Measurements from ENCODE around the gene IFNL4. TPM values are rescaled to one million over a fixed set of nuclear protein-coding genes. Genes with fewer than 3 reads are reported as not detected.

IFNL4 gene
- total and polyA plus RNA-seq, 2 donors (not counting 1 experiment from before 2014, with no cell fraction given): not detected

DNA sequence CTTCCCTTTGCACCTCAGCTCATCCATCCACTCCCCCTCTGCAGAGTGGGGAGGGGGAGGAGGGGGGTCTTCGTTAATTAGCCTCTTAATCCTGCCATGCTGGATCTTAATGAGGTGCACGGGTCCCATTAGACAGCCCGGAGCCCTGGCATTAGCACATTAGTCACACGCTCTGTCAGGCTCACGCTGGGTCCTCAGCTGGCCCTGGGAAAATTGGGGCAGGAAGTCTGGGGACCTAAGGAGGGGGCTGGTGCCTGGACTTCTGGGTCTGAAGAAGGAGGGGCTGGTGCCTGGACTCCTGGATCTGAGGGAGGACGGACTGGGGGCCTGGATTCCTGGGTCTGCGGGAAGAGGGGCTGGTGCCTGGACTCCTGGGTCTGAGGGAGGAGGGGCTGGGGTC lies 52.3 kb downstream of the IFNL4 start:
- no peaks in the 10 kb centered on the region for H3K9me3 ChIP-seq (ENCODE audit: control extremely low read depth in 1 of 3, control insufficient read depth in 2 of 3, insufficient read depth in 1 of 3, low read length in 2 of 3)
- DNase-seq (no peak), ATAC-seq (ENCODE audit: low read depth) (no peak)
- no peak overlapping the region for H3K9ac ChIP-seq (ENCODE audit: low read length)
- ChIA-PET POLR2A (no interaction called here), CTCF (no interaction called here)
- H3K4me3 ChIP-seq (ENCODE audit: control extremely low read depth in 1 of 5, extremely low read depth in 1 of 5, insufficient read depth in 1 of 5, low read depth in 2 of 5, low read length in 4 of 5): no peak overlapping the region
- TF ChIP-seq, protein P1, sequence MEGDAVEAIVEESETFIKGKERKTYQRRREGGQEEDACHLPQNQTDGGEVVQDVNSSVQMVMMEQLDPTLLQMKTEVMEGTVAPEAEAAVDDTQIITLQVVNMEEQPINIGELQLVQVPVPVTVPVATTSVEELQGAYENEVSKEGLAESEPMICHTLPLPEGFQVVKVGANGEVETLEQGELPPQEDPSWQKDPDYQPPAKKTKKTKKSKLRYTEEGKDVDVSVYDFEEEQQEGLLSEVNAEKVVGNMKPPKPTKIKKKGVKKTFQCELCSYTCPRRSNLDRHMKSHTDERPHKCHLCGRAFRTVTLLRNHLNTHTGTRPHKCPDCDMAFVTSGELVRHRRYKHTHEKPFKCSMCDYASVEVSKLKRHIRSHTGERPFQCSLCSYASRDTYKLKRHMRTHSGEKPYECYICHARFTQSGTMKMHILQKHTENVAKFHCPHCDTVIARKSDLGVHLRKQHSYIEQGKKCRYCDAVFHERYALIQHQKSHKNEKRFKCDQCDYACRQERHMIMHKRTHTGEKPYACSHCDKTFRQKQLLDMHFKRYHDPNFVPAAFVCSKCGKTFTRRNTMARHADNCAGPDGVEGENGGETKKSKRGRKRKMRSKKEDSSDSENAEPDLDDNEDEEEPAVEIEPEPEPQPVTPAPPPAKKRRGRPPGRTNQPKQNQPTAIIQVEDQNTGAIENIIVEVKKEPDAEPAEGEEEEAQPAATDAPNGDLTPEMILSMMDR (IDR thresholded peaks at IDR 0.05): no peak
- no peak for TF ChIP-seq EZH2 (IDR thresholded peaks at IDR 0.05; ENCODE audit: borderline replicate concordance, insufficient read depth, low read depth, low read length, poor library complexity, severe bottlenecking)
- H3K36me3 ChIP-seq (replicated peaks in 1 of 2; ENCODE audit: control extremely low read depth in 1 of 2, control insufficient read depth in 1 of 2, extremely low read depth in 1 of 2, insufficient read depth in 2 of 2, low read length in 1 of 2): no peaks in the 10 kb centered on the region
- intact Hi-C loops (cut with micrococcal nuclease): no loop called here
- H3K27me3 ChIP-seq (replicated peaks in 1 of 4; ENCODE audit: control extremely low read depth in 1 of 4, control insufficient read depth in 3 of 4, insufficient read depth in 4 of 4, low read length in 3 of 4): peaks cover 0 to 56% (median 16%) of the 10 kb centered on the region in 4 experiments
- peaks cover 0 to 18% of the 10 kb centered on the region in 2 donors for H3K4me1 ChIP-seq (ENCODE audit: control insufficient read depth in 2 of 2, insufficient read depth in 2 of 2, low read length in 2 of 2)
- no peak overlapping the region for H3K27ac ChIP-seq (ENCODE audit: low read length in 2 of 2)
- Mint-ChIP-seq H3K27me3 (peaks cover 59% of the 10 kb centered on the region), H3K27ac (no peak overlapping the region), H3K9me3 (ENCODE audit: insufficient read depth) (no peaks in the 10 kb centered on the region), H3K4me1 (peaks cover 13% of the 10 kb centered on the region), H3K4me3 (no peak overlapping the region)
- H4K20me1 ChIP-seq (ENCODE audit: control insufficient read depth, insufficient read depth, low read length, poor library complexity, severe bottlenecking): no peaks in the 10 kb centered on the region
- H3K4me2 ChIP-seq (replicated peaks; ENCODE audit: low read depth, low read length, poor library complexity, severe bottlenecking): no peak overlapping the region
- no peak overlapping the region for H2AFZ ChIP-seq (ENCODE audit: insufficient read depth, low read depth, low read length, poor library complexity, severe bottlenecking)
- WGBS (ENCODE audit: insufficient coverage): 23% methylated on average over 7 of the region's 7 CpGs
- no peaks in the 10 kb centered on the region for H3K79me2 ChIP-seq (ENCODE audit: control insufficient read depth, insufficient read depth, low read length)

Other genes with a start within 250 kb of the IFNL4 start
- gene FBXO27, start 216.3 kb downstream of the IFNL4 start, total RNA-seq: 0.12 TPM in 1 of 2 replicates, not detected in the other
- 0.18 and 0.33 TPM in 2 replicates for gene FBXO27, start 216.3 kb downstream of the IFNL4 start, polyA plus RNA-seq
- gene ACP7, start 164.5 kb downstream of the IFNL4 start, total RNA-seq: not detected in 2 replicates
- gene ACP7, start 164.5 kb downstream of the IFNL4 start, polyA plus RNA-seq: not detected in 2 replicates
- 13.6 and 23.3 TPM in 2 replicates for gene PAK4, start 123.1 kb downstream of the IFNL4 start, total RNA-seq
- gene PAK4, start 123.1 kb downstream of the IFNL4 start, polyA plus RNA-seq: 12.0 and 13.3 TPM in 2 replicates
- not detected in 2 replicates for gene NCCRP1, start 51.9 kb downstream of the IFNL4 start, total RNA-seq
- 0.04 and 0.10 TPM in 2 replicates for gene NCCRP1, start 51.9 kb downstream of the IFNL4 start, polyA plus RNA-seq
- not detected in 2 replicates for gene SYCN, start 44.6 kb downstream of the IFNL4 start, total RNA-seq
- not detected in 2 replicates for gene SYCN, start 44.6 kb downstream of the IFNL4 start, polyA plus RNA-seq
- not detected in 2 replicates for gene IFNL3, start 3.9 kb downstream of the IFNL4 start, total RNA-seq
- gene IFNL3, start 3.9 kb downstream of the IFNL4 start, polyA plus RNA-seq: not detected in 2 replicates
- not detected in 2 replicates for gene IFNL2, start 19.5 kb upstream of the IFNL4 start, total RNA-seq
- gene IFNL2, start 19.5 kb upstream of the IFNL4 start, polyA plus RNA-seq: not detected in 2 replicates
- not detected in 2 replicates for gene IFNL1, start 47.6 kb upstream of the IFNL4 start, total RNA-seq
- not detected in 2 replicates for gene IFNL1, start 47.6 kb upstream of the IFNL4 start, polyA plus RNA-seq
- 1.0 and 1.7 TPM in 2 replicates for gene LRFN1, start 72.0 kb upstream of the IFNL4 start, total RNA-seq
- 1.8 and 2.9 TPM in 2 replicates for gene LRFN1, start 72.0 kb upstream of the IFNL4 start, polyA plus RNA-seq
- 169 and 176 TPM in 2 replicates for gene GMFG, start 87.2 kb upstream of the IFNL4 start, total RNA-seq
- 161 and 174 TPM in 2 replicates for gene GMFG, start 87.2 kb upstream of the IFNL4 start, polyA plus RNA-seq
- 90.0 and 96.1 TPM in 2 replicates for gene SAMD4B, start 93.6 kb upstream of the IFNL4 start, total RNA-seq
- 62.9 and 87.3 TPM in 2 replicates for gene SAMD4B, start 93.6 kb upstream of the IFNL4 start, polyA plus RNA-seq
- gene PAF1, start 142.2 kb upstream of the IFNL4 start, total RNA-seq: 54.6 and 59.9 TPM in 2 replicates
- 387 and 819 TPM in 2 replicates for gene PAF1, start 142.2 kb upstream of the IFNL4 start, polyA plus RNA-seq
- gene MED29, start 142.5 kb upstream of the IFNL4 start, total RNA-seq: 47.5 and 53.0 TPM in 2 replicates
- gene MED29, start 142.5 kb upstream of the IFNL4 start, polyA plus RNA-seq: 33.0 and 36.3 TPM in 2 replicates
- gene ZFP36, start 158.0 kb upstream of the IFNL4 start, total RNA-seq: 252 and 260 TPM in 2 replicates
- gene ZFP36, start 158.0 kb upstream of the IFNL4 start, polyA plus RNA-seq: 1,123 and 1,633 TPM in 2 replicates
- 154 and 167 TPM in 2 replicates for gene PLEKHG2, start 163.8 kb upstream of the IFNL4 start, total RNA-seq
- gene PLEKHG2, start 163.8 kb upstream of the IFNL4 start, polyA plus RNA-seq: 27.0 and 32.3 TPM in 2 replicates
- 3,766 and 3,910 TPM in 2 replicates for gene RPS16, start 187.1 kb upstream of the IFNL4 start, total RNA-seq
- 5,199 and 6,448 TPM in 2 replicates for gene RPS16, start 187.1 kb upstream of the IFNL4 start, polyA plus RNA-seq
- 195 and 203 TPM in 2 replicates for gene SUPT5H, start 196.7 kb upstream of the IFNL4 start, total RNA-seq
- gene SUPT5H, start 196.7 kb upstream of the IFNL4 start, polyA plus RNA-seq: 119 and 197 TPM in 2 replicates
- 52.3 and 55.3 TPM in 2 replicates for gene TIMM50, start 232.0 kb upstream of the IFNL4 start, total RNA-seq
- gene TIMM50, start 232.0 kb upstream of the IFNL4 start, polyA plus RNA-seq: 25.7 and 27.9 TPM in 2 replicates